B cell (primary cell): ENCODE data around the gene PTGR1.
"Not testable (repeated sequence)": the region's sequence is repeated elsewhere in the genome, so short reads cannot be mapped to it uniquely, and the experiment has no call there.

Source experiments
- CTCF ChIP-seq: fragments of 200-600 bp; IDR thresholded peaks from one replicate; pipeline ENCODE4 v1.8.0; 2022; ENCODE audit warnings: antibody characterized with exemption, mild to moderate bottlenecking
- EZH2 ChIP-seq: IDR thresholded peaks from 2 replicates; pipeline ENCODE4 v1.6.1; 2012; ENCODE audit warnings: borderline replicate concordance, low read depth, mild to moderate bottlenecking, moderate library complexity, low read length; ENCODE audit not compliant: insufficient read depth, poor library complexity, severe bottlenecking

DNA sequence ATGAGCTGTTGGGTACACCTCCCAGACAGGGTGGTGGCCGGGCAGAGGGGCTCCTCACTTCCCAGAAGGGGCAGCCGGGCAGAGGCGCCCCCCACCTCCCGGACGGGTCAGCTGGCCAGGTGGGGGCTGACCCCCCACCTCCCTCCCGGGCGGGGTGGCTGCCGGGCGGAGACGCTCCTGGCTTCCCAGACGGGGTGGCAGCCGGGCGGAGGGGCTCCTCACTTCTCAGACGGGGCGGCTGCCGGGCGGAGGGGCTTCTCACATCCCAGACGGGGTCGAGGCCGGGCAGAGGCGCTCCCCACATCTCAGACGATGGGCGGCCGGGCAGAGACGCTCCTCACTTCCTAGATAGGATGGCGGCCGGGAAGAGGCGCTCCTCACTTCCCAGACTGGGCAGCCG, 17.9 kb upstream of the PTGR1 start:
- not testable (repeated sequence) for TF ChIP-seq EZH2, CTCF
